Kasumi-1 (cell line): ENCODE results near the gene GFRA1.

Experiments
- DNase-seq, 2 experiments: peaks; one replicate each; lab custom pipeline; 2025; lab: John Stamatoyannopoulos, UW

Gene GFRA1, protein sequence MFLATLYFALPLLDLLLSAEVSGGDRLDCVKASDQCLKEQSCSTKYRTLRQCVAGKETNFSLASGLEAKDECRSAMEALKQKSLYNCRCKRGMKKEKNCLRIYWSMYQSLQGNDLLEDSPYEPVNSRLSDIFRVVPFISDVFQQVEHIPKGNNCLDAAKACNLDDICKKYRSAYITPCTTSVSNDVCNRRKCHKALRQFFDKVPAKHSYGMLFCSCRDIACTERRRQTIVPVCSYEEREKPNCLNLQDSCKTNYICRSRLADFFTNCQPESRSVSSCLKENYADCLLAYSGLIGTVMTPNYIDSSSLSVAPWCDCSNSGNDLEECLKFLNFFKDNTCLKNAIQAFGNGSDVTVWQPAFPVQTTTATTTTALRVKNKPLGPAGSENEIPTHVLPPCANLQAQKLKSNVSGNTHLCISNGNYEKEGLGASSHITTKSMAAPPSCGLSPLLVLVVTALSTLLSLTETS

GRCh38 chr10:116272440-116273283 is at the start of gene GFRA1:
TSS of gene GFRA1 (minus strand) at chr10:116273206. CDS start at chr10:116272029, 1,177 bp downstream.
- DNase-seq, result no peak

GRCh38 chr10:116316503-116316902 is 43.5 kb upstream of the GFRA1 start:
- DNase-seq, result no peak

- no peak for DNase-seq
Observed at GRCh38 chr10:116312548-116312947, 39.5 kb upstream of the GFRA1 start.

DNA sequence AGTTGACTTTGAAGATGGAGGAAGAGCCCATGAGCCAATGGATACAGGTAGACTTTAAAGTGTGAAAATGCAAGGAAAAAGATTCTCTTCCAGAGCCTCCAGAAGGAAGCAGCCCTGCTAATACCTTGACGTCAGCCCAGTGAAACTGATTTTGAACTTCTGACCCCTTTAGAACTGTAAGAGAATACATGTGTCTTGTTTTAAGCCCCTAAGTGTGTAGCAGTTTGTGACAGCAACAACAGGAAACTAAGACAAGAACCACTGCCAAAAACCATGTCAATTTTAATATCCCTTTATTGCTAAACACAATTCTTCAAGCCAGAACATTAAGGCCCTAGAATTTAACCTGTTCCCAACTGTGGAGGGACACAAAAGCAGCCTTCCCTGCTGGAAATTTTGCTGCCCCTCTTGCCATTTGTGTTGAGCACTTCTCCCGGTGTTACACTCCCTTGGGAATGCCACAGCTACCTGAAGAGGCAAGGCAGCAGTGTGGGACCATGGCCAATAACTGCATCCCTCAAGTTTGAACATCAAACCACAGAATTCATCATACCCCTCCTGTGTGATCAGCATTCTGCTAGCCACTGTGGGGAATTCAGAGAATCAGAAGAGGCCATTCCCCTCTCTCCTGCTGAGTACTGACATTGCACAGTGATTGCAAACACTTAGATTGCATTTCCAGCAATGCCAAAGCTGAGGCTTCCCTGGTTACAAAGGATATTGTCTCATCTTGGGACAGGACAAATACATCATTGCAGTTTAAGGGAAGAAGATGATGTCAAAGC is 38.9 kb upstream of the GFRA1 start:
- DNase-seq, result no peak

DNA sequence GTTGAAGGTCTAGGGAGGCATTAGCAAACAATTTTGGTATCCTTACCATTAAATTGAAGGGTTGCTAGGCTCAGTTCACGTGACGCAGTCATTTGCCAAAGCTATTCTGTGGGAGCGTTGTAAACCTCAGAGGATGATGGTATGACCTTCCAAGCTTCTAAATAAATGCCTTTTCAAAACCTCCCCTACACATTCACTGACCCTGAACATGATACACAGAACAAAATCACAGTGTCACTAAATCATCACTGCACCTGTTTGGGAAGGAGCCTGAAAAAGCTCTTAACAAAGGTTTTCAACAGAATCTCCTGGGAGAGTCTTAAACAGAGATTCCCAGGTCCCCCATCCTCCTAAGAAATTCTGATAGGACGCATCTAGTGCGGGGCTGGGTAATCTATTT is 38.0 kb upstream of the GFRA1 start:
- DNase-seq, result no peak

DNA sequence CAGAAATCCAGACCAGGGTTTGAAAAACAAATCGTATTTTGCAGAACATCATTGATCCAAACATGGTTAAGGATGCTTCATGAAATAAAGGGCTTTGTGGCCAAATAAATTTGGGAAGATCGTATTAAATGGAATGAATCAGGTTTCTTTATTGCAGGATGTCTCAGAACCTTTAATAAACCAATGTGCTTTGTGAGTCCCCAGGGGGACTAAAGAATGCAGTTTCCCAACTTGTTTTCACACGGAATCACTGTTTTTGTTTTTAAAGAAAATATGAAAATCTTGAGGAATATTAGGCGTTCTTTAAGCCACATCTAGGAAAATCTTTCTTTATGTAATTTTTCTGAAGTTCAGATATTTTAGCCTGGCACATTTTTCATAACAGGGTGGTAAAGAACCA is 34.4 kb upstream of the GFRA1 start:
- no peak for DNase-seq

GRCh38 chr10:116306847-116307246 is 33.8 kb upstream of the GFRA1 start:
- no peak for DNase-seq

- no peak for DNase-seq
Observed at GRCh38 chr10:116304923-116305322, 31.9 kb upstream of the GFRA1 start.

GRCh38 chr10:116300542-116300941 is 27.5 kb upstream of the GFRA1 start:
- DNase-seq, result no peak

DNA sequence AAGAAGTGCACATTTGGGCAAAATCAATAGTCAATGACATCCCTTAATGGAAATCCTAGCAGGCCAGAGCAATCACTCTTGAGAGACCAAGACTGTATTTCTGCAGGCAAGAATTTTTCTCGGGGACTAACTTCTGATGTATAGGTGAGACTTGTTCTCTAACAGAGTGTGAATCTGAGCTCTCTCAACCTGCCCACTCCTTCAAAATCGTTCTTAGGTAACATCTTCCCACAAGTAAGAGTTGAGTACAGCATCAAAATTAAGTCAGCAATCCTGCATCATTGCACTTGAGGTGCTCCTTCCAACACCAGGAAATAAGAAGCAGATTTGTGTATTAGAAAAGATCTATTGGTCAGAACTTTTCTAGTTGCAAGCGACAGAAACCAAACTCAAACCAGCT is 25.6 kb upstream of the GFRA1 start:
- no peak for DNase-seq

GRCh38 chr10:116296291-116296721 is 23.3 kb upstream of the GFRA1 start:
- no peak for DNase-seq

- DNase-seq, result no peak
Observed at GRCh38 chr10:116292493-116292892, 19.5 kb upstream of the GFRA1 start.

GRCh38 chr10:116289652-116290051 is 16.6 kb upstream of the GFRA1 start:
- DNase-seq, result no peak

DNA sequence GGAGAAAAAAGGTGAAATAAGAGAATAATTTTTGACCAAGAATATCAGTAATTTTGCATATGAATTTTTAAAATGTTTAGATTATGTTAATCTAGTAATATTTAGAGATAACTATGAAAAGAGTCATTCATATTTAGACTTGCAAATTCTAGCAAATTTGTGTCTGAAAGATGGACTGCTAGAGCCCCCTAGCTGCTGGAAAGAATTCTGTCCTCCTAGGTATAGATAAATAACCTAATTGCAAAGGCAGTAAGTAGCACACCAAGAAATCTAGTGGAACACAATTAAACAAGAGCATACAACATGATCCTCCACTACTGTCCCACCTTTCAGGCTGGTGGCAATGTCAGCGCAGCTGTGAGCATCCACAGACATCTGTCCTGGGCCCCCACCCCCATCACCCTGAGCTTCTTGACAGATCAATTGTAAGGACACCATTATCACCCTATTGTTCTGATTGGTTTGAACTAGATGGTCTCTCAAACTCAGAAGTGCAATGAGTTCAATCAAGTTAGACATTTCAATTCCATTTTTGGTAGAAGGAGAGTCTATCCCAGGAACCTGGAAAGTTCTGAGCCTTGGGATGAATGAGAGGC is 15.0 kb upstream of the GFRA1 start:
- DNase-seq, result peak; percentile 51 to 66

DNA sequence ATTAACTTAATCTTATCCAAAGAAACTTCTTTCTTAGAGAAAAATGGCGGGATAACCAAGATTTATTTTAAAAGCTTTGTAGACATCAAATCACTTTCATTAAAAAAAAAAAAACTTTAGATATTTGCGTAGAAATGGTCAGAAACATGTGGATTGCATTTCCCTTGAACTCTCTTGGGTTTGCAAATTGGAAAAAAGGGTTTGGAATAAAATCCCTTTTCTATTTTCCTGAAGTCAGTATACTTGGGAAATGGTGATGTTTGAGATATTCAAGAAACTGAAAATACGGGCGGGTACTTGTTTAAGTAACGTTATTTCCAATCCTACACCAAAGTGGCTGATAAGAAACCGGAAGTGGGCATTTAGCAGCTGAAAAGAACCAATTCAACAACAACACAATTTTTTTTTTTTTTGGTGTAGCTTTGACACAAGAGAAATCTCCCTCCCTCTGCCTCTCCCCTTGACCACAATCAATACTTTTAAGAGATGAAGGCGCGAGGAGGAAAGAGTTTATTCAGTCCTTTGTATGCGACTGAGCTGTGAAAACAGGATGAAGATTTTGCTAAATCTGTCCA is 13.7 kb upstream of the GFRA1 start:
- DNase-seq, result no peak

GRCh38 chr10:116281775-116282174 is 8.8 kb upstream of the GFRA1 start:
- no peak for DNase-seq

DNA sequence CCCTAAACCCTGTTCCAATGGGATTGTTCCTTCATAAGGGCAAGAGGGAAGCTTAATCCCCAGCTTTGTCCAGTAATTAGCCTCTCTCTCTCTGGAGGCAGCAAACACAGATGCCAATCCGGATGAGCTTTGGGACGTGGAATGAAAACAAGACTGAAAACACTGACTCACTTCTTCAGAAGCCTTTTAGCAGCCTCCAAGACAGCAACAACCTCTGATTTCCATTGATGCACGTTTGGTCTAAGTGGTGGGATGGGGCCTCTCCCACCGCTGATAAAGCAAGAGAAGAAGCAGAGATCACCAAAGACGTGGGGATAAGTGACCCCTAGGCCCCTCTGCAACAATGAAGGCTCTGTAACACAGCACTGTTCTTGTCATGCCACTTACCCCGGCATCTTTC is 5.8 kb upstream of the GFRA1 start:
- no peak for DNase-seq

DNA sequence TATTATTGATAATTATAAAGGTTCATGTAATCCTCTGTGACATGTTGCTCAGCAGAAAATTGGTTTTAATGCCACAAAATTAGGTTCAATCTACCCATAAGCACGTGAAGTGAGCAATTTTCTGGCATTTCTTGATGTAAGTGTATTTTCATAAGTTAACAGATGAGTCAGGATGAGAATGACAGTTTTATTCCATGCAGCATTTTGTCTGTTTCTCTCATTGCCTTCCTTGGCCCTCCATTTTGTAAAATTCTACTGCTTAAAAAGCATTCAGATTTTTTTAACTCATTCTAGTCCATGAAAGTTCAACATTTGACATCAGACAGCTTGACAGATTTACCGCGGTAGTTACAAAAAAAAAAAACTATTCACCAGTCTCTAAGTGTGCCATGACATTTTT is 4.0 kb upstream of the GFRA1 start:
- DNase-seq, result no peak

DNA sequence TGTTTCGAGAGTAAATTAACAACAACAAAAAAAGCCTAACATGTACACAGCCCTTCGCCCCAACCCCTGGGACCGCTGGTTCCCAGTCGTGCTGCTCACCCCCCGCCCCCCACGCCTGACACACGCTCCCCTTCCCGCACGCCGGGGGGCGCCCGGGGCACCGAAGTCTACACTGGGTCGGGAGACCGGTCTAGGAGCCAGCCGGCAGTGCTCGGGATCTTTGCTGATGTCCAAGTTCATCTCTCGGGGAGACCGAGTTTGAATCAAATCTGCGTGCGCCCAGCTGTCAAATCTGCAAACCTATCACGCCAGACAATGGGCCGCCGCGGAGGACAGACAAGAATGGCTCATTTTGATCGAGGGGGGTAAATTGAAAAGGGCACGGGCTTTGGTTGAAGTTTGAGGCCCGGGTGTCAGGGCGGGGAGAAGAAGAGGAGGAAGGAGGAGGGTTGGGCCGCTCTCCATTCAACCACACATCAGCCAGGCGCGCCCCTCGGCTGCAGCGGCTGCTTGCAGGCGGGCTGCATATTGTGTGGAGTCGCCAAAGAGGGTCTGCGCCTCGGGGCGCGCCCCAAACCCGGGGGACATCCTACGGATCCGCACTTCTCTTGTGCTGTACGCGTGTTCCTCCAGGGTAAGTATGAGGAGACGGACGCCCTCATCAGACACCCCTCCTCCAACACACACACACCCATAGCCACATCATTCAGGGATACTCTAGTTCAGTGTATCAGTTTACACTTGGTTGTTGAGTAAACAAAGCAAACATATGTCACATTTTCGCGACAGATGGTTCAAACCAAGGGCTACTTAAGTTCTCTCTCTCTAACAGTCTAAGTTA is 1.3 kb upstream of the GFRA1 start:
- no peak for DNase-seq

DNA sequence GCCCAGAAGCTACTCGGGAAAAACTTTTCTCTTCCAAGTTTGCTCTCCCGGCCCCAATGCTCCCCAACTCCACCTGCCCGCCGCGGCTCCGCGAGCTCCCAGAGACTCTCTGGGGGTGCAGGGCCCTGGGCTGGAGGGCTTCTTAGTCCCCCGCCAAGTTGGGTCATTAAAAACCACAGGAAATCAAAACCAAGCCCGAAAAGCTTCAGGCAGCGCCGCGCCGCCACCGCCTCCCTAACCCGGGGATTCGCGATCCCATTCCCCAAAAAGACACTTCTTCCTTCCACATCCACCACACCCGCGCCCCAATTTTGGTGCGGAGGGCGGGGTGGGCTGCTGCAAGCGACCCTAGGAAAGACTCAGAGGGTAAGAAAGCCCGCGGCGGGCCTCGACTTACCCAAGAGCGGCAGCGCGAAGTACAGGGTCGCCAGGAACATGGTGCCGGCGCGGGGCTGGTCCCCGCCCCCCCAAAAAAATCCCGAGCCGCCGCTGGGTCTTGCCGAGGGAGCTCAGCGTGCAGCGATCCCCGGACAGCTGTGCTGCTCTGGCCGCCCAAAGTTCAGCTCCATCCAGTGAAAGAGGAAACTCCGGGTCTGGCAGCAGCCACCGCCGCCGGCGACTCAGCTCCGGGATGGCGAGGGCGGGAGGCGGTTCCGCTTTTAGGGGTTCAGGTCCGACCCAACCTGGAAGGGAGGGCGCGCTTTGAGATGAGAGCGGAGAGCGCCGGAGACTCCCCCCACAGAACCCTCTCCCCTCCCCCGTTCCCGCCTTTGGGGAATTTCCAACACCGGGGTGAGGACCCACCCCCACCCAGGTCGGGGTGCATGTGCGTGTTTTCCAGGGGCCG is 1.2 kb downstream of the GFRA1 start:
- DNase-seq, result no peak
